HepG2 (cell line): Measurements from ENCODE around the gene PRKCG. TPM values are rescaled to one million over a fixed set of nuclear protein-coding genes. Genes with fewer than 3 reads are reported as not detected.

Experiments used
- ATAC-seq: fragments of 200-7000 bp; cut with Tn5 transposase; 3 replicates; pipeline ENCODE4 v1.9.1; 2020; ENCODE audit warnings: mild to moderate bottlenecking, moderate library complexity
- BruUV-seq: library from RNA; stranded (reverse); fragments of 400-500 nt; replicated peaks from 2 replicates; lab custom pipeline; 2021; lab: Mats Ljungman, UMichigan
- CTCF ChIA-PET: fragments of 300-600 bp; formaldehyde crosslinking; extraction: SDS; loops from one replicate; lab custom pipeline; 2021; ENCODE audit warnings: low total read pairs, inconsistent platforms, low intra/inter-chr PET ratio; lab: Yijun Ruan, JAX
- POLR2A ChIA-PET: fragments of 350-600 bp; sonication (Branson Sonifier 250); formaldehyde crosslinking; loops from one replicate; lab custom pipeline; 2020; ENCODE audit warnings: antibody characterized with exemption, inconsistent platforms; lab: Yijun Ruan, JAX
- DNase-seq: peaks from one replicate; pipeline ENCODE4 v3.0.0-alpha.2; 2015; ENCODE audit warnings: low spot score
- FAIRE-seq: peaks from 3 replicates; lab custom pipeline; 2011; peaks lifted over from hg19 to GRCh38; lab: Jason Lieb, UNC
- H2AFZ ChIP-seq: one replicate; pipeline ENCODE4 v1.6.1; 2011; ENCODE audit warnings: low read length, inconsistent platforms
- H3K27ac ChIP-seq: fragments of 300-600 bp; 3 replicates; pipeline ENCODE4 v1.8.0; 2011; ENCODE audit warnings: mixed run types, mild to moderate bottlenecking, mixed read lengths, low read length, inconsistent platforms; ENCODE audit not compliant: insufficient read depth; ENCODE audit errors: extremely low read length
- H3K27me3 ChIP-seq, 2 experiments: fragments of 200-600 bp in 1 of 2; 2 replicates in 1 of 2; 3 replicates in 1 of 2; pipeline versions ENCODE4 v1.6.0 to v1.8.0; 2011; ENCODE audit warnings: low read length in 2 of 2, mild to moderate bottlenecking in 2 of 2, moderate library complexity in 2 of 2, inconsistent platforms in 1 of 2; ENCODE audit not compliant: insufficient read depth in 2 of 2, control insufficient read depth in 1 of 2
- H3K36me3 ChIP-seq, 2 experiments: fragments of 200-600 bp in 1 of 2; replicated peaks in 1 of 2; 2 replicates in 1 of 2; 3 replicates in 1 of 2; pipeline versions ENCODE4 v1.5.1 to v1.8.0; 2011; ENCODE audit warnings: low read length in 2 of 2, inconsistent platforms in 1 of 2; ENCODE audit not compliant: insufficient read depth in 2 of 2, control insufficient read depth in 1 of 2
- H3K4me1 ChIP-seq: 2 replicates; pipeline ENCODE4 v1.5.1; 2012; ENCODE audit warnings: low read length, inconsistent platforms; ENCODE audit not compliant: insufficient read depth
- H3K4me2 ChIP-seq: 2 replicates; pipeline ENCODE4 v1.6.0; 2011; ENCODE audit warnings: low read depth, low read length, inconsistent platforms
- H3K4me3 ChIP-seq, 3 experiments: fragments of 200-600 bp in 1 of 3; sonication (generic), shearing (Covaris generic) in 1 of 3; replicated peaks in 1 of 3; 2 replicates each; pipeline ENCODE4 v1.5.1; 2011 to 2016; ENCODE audit warnings: low read length in 3 of 3, inconsistent platforms in 2 of 3, low read depth in 2 of 3, mild to moderate bottlenecking in 2 of 3, control low read depth in 1 of 3, mixed read lengths in 1 of 3; ENCODE audit not compliant: insufficient read depth in 1 of 3
- H3K79me2 ChIP-seq: one replicate; pipeline ENCODE4 v1.6.1; 2011; ENCODE audit warnings: low read length, inconsistent platforms; ENCODE audit not compliant: insufficient read depth
- H3K9ac ChIP-seq: 2 replicates; pipeline ENCODE4 v1.6.0; 2011; ENCODE audit warnings: mild to moderate bottlenecking, low read depth, low read length, inconsistent platforms; ENCODE audit not compliant: insufficient read depth
- H3K9me3 ChIP-seq: 2 replicates; pipeline ENCODE4 v1.5.1; 2012; ENCODE audit warnings: mild to moderate bottlenecking, low read length
- H4K20me1 ChIP-seq: 2 replicates; pipeline ENCODE4 v1.6.0; 2011; ENCODE audit warnings: inconsistent platforms, mild to moderate bottlenecking, low read length, moderate library complexity; ENCODE audit not compliant: insufficient read depth
- DMAP1 ChIP-seq: IDR thresholded peaks from 2 replicates; pipeline ENCODE4 v1.6.1; 2016
- ETV5 ChIP-seq: IDR thresholded peaks from 2 replicates; pipeline ENCODE4 v1.6.1; 2018; ENCODE audit warnings: missing biosample characterization, missing genetic modification reagents, inconsistent platforms, borderline replicate concordance
- KLF11 ChIP-seq: IDR thresholded peaks from 2 replicates; pipeline ENCODE4 v1.6.1; 2016; ENCODE audit warnings: missing compliant biosample characterization
- MIER2 ChIP-seq: IDR thresholded peaks from 2 replicates; pipeline ENCODE4 v1.6.1; 2016; ENCODE audit warnings: missing biosample characterization, missing genetic modification reagents
- SATB2 ChIP-seq: sonication (generic); formaldehyde crosslinking; IDR thresholded peaks from 2 replicates; pipeline ENCODE4 v1.5.0; 2020; ENCODE audit warnings: missing genetic modification reagents
- SRSF9 ChIP-seq: fragments of 200-400 bp; formaldehyde crosslinking; IDR thresholded peaks from 2 replicates; pipeline ENCODE4 v1.6.1; 2018; ENCODE audit warnings: borderline replicate concordance, mild to moderate bottlenecking, low read depth, low read length; ENCODE audit not compliant: insufficient read depth, poor library complexity, severe bottlenecking
- TEAD3 ChIP-seq: optimal IDR thresholded peaks from 2 replicates; pipeline ENCODE3; 2016; ENCODE audit warnings: borderline replicate concordance
- THAP11 ChIP-seq: IDR thresholded peaks from 2 replicates; pipeline ENCODE4 v1.6.1; 2016; ENCODE audit warnings: missing biosample characterization, missing genetic modification reagents
- ZC3H13 ChIP-seq: sonication (generic); formaldehyde crosslinking; IDR thresholded peaks from 2 replicates; pipeline ENCODE4 v1.8.1; 2023; ENCODE audit warnings: mild to moderate bottlenecking, missing genetic modification reagents, moderate library complexity
- ZFP90 ChIP-seq: sonication (generic); formaldehyde crosslinking; IDR thresholded peaks from 2 replicates; pipeline ENCODE4 v1.8.0; 2022; ENCODE audit warnings: missing genetic modification reagents, mild to moderate bottlenecking, inconsistent platforms, borderline replicate concordance
- ZKSCAN5 ChIP-seq: sonication (generic); formaldehyde crosslinking; IDR thresholded peaks from 2 replicates; pipeline ENCODE4 v1.5.1; 2020; ENCODE audit warnings: mild to moderate bottlenecking, missing genetic modification reagents
- ZNF232 ChIP-seq: sonication (generic); formaldehyde crosslinking; IDR thresholded peaks from 2 replicates; pipeline ENCODE4 v1.4.0; 2020; ENCODE audit warnings: missing genetic modification reagents, borderline replicate concordance
- ZNF441 ChIP-seq: sonication (generic); formaldehyde crosslinking; IDR thresholded peaks from 2 replicates; pipeline ENCODE4 v1.7.0; 2021; ENCODE audit warnings: missing genetic modification reagents, borderline replicate concordance
- WGBS: methylation state at CpG from one replicate; pipeline ENCODE4 v1.1.6; 2017; ENCODE audit warnings: low lambda C conversion rate; 5-methylcytosine and 5-hydroxymethylcytosine counted together
- in situ Hi-C: cut with HindIII; loops from 2 replicates; pipeline ENCODE4 v1.10.0; 2017; ENCODE audit warnings: low pct_unique_long_range_greater_than_20kb; ENCODE audit not compliant: extremely low pct_ligation_motif_present
- intact Hi-C: fragments of 100-400 bp; cut with micrococcal nuclease; formaldehyde crosslinking; loops from one replicate; pipeline ENCODE4 v1.10.0; 2022; ENCODE audit not compliant: unreplicated experiment
- polyA plus RNA-seq, 8 experiments: library from polyadenylated mRNA; depleted of rRNA in 3 of 8; stranded (reverse) in 7 of 8; unstranded in 1 of 8; fragments of >200 nt; fragmentation: Illumina TruSeq in 4 of 8; extraction: Trizol in 4 of 8; gene quantifications; 2 replicates each; pipeline versions ENCODE4 v1.2.1 to v1.2.3, GENCODE V29; 2011 to 2016; ENCODE audit warnings: low read depth in 4 of 8, missing spikeins in 1 of 8, mixed read lengths in 1 of 8; ENCODE audit not compliant: insufficient read depth in 1 of 8
- total RNA-seq, 5 experiments: library from RNA; depleted of rRNA; stranded (reverse); fragments of >200 nt; fragmentation: Illumina TruSeq; extraction: Trizol; gene quantifications; 2 replicates each; pipeline ENCODE4 v1.2.3, GENCODE V29; 2016; ENCODE audit warnings: low read depth in 1 of 5
- TF ChIP-seq, protein P1 (sequence below): sonication (generic); formaldehyde crosslinking; IDR thresholded peaks from 2 replicates; pipeline ENCODE4 v1.4.0; 2020; ENCODE audit warnings: mild to moderate bottlenecking, missing genetic modification reagents
- TF ChIP-seq, protein P2 (sequence below): sonication (generic); formaldehyde crosslinking; IDR thresholded peaks from 2 replicates; pipeline ENCODE4 v1.4.0; 2020; ENCODE audit warnings: missing genetic modification reagents, borderline replicate concordance
- TF ChIP-seq, protein P3 (sequence below), 2 experiments: IDR thresholded peaks; 2 replicates each; pipeline ENCODE4 v1.6.1; 2011 to 2012; ENCODE audit warnings: low read length in 2 of 2, borderline replicate concordance in 1 of 2, low read depth in 1 of 2, mild to moderate bottlenecking in 1 of 2, moderate library complexity in 1 of 2

Gene PRKCG
- total and polyA plus RNA-seq, 2 of the 13 experiments (the other 11 are each of a cell fraction or from before 2014, with no cell fraction given): 0.02 to 0.03 TPM

DNA sequence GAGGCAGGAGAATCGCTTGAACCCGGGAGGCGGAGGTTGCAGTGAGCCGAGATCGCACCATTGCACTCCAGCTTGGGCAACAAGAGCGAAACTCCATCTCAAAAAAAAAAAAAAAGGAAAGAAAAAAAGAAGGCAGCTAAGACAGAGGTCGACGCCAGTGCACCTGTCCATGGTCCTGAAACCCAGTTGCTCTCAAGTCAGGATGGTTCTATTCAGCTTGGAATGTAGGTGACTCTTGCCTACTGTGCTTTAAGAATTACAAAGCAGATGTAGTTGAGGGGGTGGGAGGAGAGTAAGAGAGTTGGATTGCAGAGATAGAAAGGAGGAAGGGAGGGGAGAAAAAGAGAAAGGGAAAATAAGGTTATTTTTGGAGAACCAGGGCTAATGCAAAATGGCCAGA is 45.7 kb downstream of the PRKCG start:
- CTCF ChIA-PET: no interaction called here
- Histone ChIP-seq H3K4me3 (no peak overlapping the region), H3K9me3 (no peaks in the 10 kb centered on the region), H3K27me3 (no peaks in the 10 kb centered on the region), H3K27ac (no peak overlapping the region), H3K4me2 (no peak overlapping the region), H3K36me3 (no peaks in the 10 kb centered on the region), H3K4me1 (no peaks in the 10 kb centered on the region), H2AFZ (no peak overlapping the region), H3K9ac (no peak overlapping the region), H4K20me1 (no peaks in the 10 kb centered on the region), H3K79me2 (no peaks in the 10 kb centered on the region)
- 5% methylated on average over 8 of the region's 8 CpGs for WGBS
- intact Hi-C loops: no loop called here
- FAIRE-seq (no peak), ATAC-seq (no peak), DNase-seq (peak; percentile 33)
- BruUV-seq: no TSS peak
- POLR2A ChIA-PET: interaction anchor here (0.5 kb wide), 1 partner anchor 11 kb away, joined by 3 read pairs; no protein-coding TSS in a partner anchor
- in situ Hi-C loops: no loop called here
- peak; percentile 46 for TF ChIP-seq TEAD3 (CRISPR knock-in tag)
- TF ChIP-seq DMAP1 (CRISPR knock-in tag): no peak
- TF ChIP-seq, protein P1, sequence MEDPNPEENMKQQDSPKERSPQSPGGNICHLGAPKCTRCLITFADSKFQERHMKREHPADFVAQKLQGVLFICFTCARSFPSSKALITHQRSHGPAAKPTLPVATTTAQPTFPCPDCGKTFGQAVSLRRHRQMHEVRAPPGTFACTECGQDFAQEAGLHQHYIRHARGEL (CRISPR knock-in tag): no peak
- TF ChIP-seq, protein P2, sequence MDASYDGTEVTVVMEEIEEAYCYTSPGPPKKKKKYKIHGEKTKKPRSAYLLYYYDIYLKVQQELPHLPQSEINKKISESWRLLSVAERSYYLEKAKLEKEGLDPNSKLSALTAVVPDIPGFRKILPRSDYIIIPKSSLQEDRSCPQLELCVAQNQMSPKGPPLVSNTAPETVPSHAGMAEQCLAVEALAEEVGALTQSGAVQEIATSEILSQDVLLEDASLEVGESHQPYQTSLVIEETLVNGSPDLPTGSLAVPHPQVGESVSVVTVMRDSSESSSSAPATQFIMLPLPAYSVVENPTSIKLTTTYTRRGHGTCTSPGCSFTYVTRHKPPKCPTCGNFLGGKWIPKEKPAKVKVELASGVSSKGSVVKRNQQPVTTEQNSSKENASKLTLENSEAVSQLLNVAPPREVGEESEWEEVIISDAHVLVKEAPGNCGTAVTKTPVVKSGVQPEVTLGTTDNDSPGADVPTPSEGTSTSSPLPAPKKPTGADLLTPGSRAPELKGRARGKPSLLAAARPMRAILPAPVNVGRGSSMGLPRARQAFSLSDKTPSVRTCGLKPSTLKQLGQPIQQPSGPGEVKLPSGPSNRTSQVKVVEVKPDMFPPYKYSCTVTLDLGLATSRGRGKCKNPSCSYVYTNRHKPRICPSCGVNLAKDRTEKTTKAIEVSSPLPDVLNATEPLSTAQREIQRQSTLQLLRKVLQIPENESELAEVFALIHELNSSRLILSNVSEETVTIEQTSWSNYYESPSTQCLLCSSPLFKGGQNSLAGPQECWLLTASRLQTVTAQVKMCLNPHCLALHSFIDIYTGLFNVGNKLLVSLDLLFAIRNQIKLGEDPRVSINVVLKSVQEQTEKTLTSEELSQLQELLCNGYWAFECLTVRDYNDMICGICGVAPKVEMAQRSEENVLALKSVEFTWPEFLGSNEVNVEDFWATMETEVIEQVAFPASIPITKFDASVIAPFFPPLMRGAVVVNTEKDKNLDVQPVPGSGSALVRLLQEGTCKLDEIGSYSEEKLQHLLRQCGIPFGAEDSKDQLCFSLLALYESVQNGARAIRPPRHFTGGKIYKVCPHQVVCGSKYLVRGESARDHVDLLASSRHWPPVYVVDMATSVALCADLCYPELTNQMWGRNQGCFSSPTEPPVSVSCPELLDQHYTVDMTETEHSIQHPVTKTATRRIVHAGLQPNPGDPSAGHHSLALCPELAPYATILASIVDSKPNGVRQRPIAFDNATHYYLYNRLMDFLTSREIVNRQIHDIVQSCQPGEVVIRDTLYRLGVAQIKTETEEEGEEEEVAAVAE (CRISPR knock-in tag): peak; percentile 77; the same call in 1 of the 2 replicates
- peak; percentile 97 for TF ChIP-seq MIER2
- TF ChIP-seq THAP11 (CRISPR knock-in tag): peak; percentile 17; the same call in 1 of the 2 replicates
- TF ChIP-seq ZC3H13 (CRISPR knock-in tag): no peak
- 0 out of 2 replicates have a peak, but pooled peaks have one; percentile 42 for TF ChIP-seq KLF11 (CRISPR knock-in tag)
- TF ChIP-seq ZFP90 (CRISPR knock-in tag): no peak
- no peak for TF ChIP-seq SRSF9
- TF ChIP-seq ZKSCAN5: no peak
- TF ChIP-seq SATB2 (CRISPR knock-in tag): no peak
- TF ChIP-seq, protein P3, sequence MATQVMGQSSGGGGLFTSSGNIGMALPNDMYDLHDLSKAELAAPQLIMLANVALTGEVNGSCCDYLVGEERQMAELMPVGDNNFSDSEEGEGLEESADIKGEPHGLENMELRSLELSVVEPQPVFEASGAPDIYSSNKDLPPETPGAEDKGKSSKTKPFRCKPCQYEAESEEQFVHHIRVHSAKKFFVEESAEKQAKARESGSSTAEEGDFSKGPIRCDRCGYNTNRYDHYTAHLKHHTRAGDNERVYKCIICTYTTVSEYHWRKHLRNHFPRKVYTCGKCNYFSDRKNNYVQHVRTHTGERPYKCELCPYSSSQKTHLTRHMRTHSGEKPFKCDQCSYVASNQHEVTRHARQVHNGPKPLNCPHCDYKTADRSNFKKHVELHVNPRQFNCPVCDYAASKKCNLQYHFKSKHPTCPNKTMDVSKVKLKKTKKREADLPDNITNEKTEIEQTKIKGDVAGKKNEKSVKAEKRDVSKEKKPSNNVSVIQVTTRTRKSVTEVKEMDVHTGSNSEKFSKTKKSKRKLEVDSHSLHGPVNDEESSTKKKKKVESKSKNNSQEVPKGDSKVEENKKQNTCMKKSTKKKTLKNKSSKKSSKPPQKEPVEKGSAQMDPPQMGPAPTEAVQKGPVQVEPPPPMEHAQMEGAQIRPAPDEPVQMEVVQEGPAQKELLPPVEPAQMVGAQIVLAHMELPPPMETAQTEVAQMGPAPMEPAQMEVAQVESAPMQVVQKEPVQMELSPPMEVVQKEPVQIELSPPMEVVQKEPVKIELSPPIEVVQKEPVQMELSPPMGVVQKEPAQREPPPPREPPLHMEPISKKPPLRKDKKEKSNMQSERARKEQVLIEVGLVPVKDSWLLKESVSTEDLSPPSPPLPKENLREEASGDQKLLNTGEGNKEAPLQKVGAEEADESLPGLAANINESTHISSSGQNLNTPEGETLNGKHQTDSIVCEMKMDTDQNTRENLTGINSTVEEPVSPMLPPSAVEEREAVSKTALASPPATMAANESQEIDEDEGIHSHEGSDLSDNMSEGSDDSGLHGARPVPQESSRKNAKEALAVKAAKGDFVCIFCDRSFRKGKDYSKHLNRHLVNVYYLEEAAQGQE (IDR thresholded peaks at IDR 0.05; ENCODE audit: borderline replicate concordance in 1 of 2, low read depth in 1 of 2, low read length in 2 of 2): peak; percentile 73 to 93
- TF ChIP-seq ZNF232: no peak
- TF ChIP-seq ETV5: no peak
- TF ChIP-seq ZNF441 (CRISPR knock-in tag): peak; percentile 57; the same call in 1 of the 2 replicates
